Measurements from ENCODE around the gene PRTFDC1.

The PRTFDC1 gene

DNA sequence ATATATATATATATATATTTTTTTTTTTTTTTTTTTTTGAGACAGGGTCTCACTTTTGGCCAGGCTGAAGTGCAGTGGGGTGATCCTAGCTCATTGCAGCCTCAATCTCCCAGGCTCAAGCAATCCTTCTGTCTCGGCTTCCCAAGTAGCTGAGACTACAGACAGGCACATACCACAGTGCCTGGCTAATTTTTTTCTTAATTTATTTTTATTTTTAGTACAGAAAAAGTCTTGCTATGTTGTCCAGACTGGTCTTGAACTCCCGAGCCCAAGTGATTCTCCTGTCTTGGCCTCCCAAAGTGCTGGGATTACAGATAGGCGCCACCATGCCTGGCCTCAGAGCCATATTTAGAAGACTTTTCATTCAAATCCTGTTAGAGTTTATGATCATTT lies 79.6 kb downstream of the PRTFDC1 start:
- no peak for DNase-seq (ENCODE audit: low read depth, low spot score)

DNA sequence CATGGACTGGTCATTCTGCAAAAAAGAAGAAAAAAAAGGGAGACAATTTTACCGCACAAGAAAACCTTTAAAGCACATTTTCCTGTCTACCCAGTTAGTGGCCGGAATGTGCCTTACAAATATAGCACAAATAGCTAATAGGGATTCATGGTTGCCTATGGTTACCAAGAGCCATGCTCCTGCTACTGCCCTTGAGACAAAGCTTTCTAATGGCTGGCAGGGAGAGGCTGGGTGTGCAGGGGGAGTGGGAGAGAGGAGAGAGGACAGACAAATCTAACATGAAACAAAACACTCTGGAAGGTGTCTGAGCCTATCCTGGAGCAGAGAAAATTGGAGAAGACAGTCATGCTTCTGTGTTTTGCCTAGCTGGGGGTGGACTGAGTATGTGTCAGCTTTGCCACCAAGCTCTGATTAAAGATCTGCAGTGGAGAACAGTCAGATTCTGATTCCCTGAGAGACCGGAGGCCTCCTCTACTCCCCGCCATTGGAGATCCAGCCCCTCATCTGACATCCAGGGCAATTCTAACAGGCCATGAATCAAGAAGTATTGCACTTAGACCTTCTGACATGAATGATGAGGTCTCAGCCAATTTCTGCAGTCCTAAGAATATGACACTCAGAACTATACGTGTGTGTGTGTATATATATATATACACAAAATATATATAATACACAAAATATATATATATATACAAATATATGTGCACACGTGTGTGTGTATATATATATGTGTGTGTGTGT lies 80.2 kb downstream of the PRTFDC1 start:
- no peak for DNase-seq (ENCODE audit: low read depth, low spot score)

DNA sequence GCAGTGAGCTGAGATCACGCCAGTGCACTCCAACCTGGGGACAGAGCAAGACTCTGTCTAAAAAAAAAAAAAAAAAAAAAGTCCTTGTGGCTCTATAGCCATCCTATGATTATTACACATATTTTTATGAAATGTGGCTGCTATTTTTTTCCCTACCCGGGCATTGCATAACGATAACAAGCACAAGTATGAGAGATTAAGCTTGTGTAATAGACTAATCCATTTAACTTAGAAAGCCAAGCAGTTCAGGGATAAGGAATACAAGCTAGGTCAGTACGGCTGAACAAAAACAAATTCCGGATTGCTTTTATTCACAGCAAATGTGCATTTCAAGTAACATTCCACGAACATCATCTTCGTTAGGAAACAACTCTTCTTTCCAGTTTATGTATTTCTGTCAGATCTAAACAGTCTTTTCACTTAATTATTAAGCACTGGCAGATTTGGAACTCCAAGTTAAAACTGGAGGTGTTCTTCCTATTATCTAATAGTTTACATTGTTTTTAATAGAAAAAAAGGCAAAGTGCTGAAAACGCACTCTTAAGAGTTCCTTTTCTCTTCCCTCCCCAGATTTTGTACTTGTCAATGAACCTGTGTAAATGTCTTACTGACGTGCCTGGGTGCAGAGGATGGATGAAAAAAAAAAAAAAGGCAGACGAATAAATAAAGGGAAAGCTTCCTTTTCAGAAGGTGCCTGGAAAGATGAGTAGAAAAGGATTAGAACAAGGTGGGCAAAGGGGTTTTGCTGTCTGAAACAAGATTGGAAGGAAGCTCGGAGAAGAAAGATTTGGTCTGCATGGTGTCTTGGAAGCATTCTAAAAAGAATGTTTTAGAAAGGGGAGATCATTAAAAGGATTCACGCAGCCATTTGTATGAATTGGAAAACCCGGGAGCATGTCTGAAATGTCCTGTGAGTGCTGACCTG lies 81.1 kb downstream of the PRTFDC1 start:
- no peak for DNase-seq (ENCODE audit: low read depth, low spot score)

DNA sequence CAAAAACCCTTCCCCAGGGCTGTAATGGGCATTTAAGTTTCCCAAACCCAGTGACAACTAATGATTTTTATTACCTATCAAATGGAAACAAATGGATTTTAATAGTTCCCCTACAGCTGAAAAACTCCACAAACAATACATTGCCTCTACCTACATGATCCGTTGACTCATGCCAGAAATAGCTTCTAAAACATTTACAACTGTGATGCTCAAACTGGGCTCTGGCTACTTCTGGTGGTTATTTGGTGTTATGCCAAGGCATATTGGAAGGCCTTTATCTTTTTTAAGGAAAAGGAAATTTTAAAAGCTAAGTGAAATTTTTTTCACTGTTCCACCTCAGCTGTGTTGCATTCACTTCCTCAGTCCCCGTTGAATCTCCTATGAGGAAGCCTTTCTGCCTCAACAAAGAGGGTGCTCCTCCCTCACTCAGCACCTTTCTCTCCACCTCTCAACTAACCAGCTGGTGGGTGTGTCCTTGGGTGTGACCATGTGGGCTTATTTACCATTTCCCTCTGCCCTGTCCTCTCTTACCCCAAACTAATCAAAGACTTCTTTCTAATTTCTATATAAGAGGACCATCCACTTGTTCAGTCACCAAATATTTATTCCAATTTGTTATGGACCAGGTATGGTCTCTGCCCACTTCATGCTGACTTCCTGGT lies 82.9 kb downstream of the PRTFDC1 start:
- DNase-seq (ENCODE audit: low read depth, low spot score), result no peak

DNA sequence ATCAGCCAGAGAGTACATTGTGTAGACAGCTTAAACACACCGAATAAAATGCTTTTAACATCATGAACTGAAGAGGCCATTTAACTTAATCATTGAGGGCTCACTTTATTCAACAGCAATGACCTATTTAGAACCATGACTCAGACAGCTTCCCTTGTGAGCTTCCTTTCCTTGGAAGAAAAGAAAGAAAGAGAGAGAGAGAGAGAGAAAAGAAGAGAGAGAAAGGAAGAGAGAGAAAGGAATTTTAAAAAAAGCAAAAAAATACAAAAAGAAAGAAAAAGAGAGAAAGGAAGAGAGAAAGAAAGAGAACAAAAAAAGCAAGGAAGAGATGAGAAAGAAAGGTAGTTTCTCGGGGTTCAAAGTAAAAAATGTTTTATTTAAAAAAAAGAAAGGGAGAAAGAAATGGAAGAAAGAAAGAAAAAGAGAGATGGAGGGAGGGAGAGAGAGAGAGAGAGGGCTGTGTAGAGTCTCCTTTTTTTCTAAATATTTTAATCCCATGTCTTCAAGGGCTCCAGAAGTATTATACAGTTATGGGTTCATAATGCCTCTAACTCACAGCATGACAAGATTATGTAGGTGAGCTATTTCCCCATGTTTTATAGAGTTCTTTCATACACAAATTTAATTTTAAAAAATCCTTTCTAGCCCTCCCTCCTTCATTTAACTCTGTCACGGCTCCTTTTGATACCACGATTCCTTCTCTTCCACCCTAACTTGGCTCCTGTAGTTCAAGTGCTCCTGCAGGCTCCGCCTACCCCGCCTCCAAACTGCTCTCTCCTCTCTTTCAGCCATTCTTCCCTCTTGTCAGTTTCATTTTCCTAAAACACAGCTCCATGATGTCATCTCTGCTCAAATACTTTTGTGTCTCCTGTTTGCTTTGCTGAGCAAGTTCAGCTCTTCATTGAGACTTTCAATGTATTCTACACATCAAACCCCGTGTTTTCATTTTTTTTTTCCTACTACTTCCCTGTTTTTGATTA lies 85.5 kb downstream of the PRTFDC1 start:
- DNase-seq (ENCODE audit: low read depth, low spot score), result no peak

DNA sequence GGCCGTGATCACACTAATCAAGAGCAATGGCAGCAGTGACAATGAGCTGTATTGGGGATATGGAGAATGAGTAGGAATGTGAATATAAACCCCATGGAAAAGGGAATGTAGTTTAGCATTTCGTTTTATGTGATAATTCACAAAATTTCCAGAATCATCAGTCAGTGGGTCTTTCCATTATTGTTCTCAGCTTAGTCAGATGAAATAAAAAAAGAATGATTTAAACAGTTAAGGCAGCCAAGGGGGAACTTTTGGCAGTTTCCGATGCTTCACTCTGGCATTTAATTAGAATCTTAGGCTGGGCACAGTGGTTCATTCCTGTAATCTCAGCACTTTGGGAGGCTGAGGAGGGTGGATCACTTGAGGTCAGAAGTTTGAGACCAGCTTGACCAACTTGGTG lies 86.6 kb downstream of the PRTFDC1 start:
- no peak for DNase-seq (ENCODE audit: low read depth, low spot score)

DNA sequence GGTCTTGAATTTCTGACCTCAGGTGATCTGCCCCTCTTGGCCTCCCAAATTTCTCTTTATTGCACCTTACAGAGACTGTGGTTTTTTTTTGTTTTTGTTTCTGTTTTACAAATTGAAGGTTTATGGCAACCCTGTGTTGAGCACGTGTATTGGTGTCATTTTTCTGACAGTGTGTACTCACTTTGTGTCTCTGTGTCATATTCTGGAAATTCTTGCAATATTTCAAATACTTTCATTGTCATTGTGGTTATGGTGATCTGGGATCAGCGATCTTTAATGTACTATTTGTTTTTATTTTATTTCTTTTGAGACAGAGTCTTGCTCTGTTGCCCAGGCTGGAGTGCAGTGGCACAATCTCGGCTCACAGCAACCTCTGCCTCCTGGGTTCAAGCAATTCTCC lies 89.8 kb downstream of the PRTFDC1 start:
- DNase-seq (ENCODE audit: low read depth, low spot score), result no peak

DNA sequence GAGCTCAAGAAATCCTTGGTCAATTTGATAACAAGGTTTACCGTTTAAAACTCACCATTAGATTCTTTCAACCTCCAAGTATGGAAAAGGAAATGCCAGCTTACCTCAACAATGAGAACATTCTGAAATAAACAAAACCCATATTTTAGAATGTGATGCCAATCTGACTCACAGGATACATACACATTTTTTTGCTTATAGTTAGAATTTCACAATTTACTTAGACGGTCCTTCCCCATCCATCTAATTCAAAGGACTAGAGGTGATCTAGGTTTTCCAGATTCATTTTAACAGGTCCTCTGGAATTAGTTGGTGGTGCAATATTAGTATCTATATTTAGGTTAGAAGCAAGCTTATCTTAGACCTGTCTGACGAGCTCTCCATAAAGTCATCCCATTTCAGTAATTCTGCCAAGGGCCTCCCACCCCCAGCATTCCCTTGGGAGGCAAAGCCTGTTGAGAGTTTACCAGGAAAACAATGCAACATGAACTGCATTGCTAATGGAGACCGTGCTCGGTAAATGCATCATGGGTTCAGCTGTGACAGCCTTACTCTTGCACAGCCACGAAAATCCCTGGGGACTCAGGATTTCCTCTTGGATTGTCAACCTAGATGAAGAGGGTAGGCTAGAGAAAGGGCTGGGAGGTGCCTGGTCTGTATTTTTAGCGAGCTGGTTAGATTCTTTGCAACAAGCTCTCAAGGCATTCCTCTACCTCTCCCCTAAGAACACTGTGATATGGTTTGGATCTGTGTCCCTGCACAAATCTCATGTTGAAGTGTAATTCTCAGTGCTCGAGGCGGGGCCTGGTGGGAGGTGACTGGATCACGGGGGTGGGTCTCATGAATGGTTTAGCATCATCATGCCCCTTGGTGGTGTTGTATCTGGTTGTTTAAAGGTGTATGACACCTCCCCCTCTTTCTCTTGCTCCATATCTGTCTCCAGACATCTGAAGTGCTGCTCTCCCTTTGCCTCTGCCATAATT lies 93.8 kb downstream of the PRTFDC1 start:
- no peak for DNase-seq (ENCODE audit: low read depth, low spot score)

DNA sequence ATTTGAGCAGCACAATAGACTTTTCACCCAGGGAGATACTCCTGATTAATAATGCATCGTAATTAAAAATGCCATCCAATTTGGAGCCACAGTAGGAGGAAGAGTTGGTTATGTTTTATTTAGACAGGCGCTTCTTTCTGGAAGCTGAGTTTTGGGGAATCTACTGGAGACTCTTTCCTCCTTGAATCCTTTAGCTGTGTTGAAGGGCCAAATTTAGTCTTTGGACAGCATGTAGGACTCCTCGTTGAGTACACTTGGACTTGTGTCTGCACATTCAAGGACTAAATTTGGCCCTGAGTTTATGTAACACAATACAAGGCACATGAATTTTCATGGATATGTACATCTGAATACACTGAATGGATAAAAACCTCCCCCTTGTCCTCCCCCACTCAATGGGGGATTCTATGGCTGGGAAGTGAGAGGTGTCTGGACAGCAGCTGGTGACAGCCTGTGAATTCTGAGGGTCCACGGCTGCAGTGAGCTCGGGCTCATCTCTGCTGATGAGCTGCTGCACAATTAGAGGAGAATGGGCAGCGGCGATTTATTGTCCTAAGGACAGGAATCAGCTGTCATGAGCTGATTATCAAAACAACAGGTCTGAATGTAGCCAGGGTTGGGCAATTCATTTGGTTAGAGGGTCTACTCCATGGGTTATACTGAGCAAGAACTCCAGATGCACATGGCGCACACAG lies 95.2 kb downstream of the PRTFDC1 start:
- DNase-seq (ENCODE audit: low read depth, low spot score), result no peak

DNA sequence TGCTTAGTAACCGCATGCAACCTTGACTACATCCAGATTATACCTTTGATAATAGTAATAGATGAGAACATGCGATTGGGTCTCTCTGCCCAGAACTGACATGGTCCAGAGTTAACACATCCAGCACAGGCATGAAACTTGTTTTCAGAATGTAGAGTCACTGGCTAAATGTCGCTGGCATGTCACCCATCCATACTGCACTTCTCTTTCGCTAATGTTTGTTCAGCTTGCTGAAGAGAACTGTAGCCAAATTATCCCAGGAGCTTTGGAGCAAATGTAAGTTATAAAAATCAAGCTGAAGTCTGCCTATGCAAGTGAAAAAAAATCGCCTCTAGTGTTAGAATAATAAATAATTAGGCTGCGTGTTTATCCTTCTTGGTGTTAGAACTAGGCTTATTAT lies 98.2 kb downstream of the PRTFDC1 start:
- DNase-seq (ENCODE audit: low read depth, low spot score), result no peak

DNA sequence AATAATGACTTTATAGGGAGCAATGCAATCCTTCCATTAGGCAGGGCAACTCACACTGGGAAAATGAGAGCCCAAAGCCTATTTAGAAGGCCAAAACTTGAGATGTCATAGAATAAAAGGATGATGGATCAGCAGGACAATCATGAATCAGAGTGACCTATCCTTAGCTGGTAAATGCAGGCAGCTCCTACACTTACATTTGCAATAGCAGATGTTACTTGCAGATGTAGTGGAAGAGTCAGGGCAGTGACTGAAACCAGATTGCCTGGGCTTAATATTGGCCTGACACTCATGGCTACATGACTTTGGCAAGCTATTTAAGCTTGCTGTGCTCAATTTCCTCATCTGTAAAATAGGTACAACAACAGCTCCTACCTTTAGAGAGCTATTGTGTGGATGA lies 98.7 kb downstream of the PRTFDC1 start:
- DNase-seq (ENCODE audit: low read depth, low spot score), result no peak

DNA sequence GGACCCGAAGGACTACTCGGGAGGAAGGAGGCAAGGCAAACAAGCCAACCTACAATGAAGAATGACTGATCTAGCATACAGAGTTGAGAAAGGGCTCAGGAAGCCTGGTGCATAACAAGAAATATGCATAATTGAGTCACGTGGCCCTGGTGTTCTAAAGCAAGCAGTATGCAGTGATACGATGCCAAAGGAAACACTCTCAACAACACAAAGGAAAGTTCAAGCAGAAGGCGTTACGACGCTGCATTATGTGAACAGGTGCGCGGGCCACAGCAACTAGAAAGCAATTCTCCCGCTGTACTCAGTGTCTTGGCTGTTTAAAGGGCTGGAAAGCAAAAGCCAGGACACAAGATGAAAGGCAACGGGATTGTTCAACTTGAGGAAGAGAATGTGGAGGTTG lies 100.8 kb downstream of the PRTFDC1 start:
- no peak for DNase-seq (ENCODE audit: low read depth, low spot score)

DNA sequence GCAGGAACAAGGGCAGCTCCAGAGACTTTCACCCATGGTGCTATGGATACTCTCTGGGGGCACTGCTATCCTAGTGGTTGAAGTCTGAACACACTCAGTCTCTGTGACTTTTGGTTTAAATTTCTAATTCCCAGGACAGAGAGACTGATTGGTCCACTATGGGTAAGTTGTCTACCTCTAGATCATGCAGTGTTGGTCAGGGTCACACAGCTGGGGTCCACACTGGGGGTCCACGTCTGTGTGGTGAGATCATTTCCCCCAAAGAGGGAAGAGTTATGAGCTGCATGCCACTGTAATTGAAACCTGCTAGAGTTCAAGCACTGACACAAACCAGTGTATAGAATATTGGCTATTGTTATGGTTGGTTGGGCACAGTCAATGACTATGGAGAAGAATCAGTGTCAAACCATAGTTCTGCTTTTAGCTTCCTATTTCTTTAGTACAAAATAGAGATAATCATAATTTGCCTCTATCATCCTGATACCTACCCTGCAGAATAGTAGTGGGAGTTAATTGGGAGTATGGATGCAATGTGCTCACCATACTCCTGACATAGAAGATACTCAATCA lies 101.6 kb downstream of the PRTFDC1 start:
- DNase-seq (ENCODE audit: low read depth, low spot score), result no peak

DNA sequence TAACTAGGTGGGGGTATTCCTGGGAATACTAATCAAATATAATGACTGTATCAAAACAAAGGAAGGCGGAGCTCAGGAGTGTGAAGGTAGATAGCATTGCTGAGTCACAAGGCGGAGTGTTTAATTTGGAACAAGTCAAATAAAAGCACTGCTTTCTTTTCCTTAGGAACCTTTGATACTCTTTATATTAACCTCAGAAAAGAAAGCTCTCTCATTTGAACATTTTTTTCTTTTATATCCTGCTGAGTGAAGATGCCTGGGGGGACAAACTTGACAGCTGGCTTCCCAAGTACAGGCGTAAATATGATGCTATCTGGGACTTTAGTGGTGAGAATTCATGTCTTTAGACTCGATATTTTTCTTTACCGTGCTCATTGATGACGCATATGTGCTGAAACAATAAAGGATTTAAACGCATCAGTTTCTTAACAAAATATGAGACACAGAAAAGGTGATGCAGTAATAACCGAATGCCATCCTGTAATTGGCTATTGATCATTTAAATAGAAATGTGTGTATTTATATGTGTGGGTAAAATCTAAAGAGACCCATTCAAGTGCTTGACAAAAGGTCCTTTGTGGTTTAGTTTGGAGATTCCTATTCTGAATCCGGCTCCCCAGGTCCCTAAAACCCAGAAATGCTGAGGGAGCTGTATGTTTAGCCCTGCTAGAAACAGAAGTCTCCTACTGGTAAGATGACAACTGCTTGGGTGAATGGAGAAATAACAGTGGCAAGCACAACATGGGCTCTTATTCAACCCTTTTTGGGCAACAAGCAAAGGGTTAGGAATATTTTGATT lies 102.7 kb downstream of the PRTFDC1 start:
- no peak for DNase-seq (ENCODE audit: low read depth, low spot score)

DNA sequence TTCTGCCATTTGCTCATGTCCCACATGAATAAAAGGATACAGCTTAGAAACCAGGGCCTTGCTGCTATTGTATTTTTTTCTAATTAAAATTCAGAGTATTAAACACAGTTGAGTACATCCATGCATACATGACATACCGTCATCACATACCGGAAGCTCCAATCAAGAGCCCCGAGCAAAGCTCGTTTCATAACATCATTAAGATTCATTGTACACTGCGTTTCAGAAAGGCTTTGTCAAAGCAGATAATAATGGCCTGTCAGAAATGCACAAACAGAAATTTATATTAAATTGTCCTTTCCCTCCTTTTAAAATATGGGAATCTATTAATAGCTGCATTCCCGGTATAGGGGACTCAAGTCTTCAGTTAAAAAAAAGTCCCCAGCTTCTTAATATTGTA lies 103.4 kb downstream of the PRTFDC1 start:
- no peak for DNase-seq (ENCODE audit: low read depth, low spot score)

DNA sequence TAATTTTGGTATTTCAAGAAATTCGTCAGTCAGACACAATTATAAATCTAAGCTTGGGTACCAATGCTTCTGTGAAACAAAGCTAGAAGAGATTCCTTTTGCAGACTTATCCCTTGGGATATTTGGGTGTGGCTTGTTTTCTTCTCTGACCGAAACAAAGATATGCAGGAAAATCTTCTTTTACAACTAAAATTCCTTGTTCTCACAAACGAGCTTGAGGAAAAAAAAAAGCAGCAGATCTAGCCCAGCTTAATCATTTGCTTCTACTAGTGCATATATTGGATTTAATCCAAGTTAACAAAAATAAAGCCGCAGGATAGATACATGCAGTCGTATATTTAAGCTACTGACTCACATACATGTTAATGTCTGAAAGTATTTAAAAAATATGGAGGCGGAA lies 104.2 kb downstream of the PRTFDC1 start:
- DNase-seq (ENCODE audit: low read depth, low spot score), result no peak

DNA sequence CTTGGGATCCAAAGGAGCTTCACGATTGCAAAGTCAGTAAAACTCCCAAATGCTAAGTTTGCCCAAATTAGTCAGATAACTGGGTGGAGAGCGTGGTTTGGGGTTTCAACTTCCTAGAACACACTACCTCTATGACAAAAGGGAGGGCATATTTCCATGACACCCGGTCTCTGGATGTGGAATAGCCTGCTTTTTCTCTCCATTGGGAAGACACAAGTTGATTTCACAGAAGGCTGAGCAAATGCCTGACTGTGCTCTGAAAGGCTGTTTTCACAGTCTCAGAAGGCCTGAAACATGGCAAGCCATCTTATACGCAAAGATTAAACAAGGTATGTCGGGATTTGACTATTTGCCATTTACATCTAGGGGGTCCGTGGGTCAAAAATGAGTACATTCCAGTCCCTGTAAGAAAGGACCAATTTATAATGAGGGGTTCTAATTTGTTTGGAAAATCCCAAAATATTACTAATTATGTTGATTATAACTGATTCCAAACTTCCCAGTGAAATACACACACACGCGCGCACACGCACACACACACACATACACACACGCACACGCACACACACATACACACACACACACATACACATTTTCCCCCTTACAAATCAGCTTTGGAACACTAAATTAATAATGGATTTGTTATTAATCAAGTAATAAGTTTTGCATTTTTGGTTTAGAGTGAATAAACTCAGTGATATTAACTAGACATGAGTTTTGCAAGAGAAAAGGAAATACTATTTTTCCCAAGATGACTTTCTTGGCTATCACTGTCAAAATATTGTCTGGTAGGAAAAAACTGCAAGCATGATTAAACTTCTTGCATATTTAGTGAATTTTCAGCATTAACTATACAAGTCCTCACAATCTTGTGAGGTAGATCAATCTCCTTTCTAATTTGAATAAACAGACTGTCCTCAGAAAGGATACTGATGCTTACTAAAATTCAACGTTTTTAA lies 105.0 kb downstream of the PRTFDC1 start:
- no peak for DNase-seq (ENCODE audit: low read depth, low spot score)
